Measurements from ENCODE around the gene ESYT2. TPM values are rescaled to one million over a fixed set of nuclear protein-coding genes. Genes with fewer than 3 reads are reported as not detected.
"Not testable (repeated sequence)": the region's sequence is repeated elsewhere in the genome, so short reads cannot be mapped to it uniquely, and the experiment has no call there.

Gene ESYT2
- total RNA-seq, 6 experiments from 2014 or later: 46.1 to 57.8 (median 52.5) TPM

DNA sequence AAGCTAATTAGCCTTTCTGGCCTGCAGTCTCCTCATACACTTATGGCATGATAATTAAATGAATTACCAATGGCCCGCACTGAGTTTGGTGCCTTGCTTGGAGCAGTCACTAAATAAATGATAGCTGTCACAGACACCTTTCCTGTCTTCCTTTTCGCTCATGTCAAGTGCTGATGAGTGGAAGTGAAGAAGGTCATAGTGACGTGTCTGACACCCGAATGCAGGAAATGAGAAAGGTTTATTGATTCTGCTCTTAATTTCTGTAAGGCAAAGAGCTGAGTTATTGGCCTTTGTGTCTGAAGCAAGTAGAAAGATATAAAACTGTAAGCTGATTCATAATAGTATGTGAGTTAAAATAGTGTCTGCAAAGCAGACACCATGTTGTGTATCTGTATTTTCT lies 13.2 kb upstream of the ESYT2 start:
- no peak overlapping the region for H3K4me3 Mint-ChIP-seq
- H3K27me3 Mint-ChIP-seq (ENCODE audit: insufficient read depth): peaks cover 9% of the 10 kb centered on the region; the same call in 1 of the 2 replicates
- peaks cover 11% of the 10 kb centered on the region; the same call in 1 of the 2 replicates for H3K4me1 Mint-ChIP-seq (ENCODE audit: low read depth)
- no peak for DNase-seq
- no peak overlapping the region for H3K27ac Mint-ChIP-seq
- TF ChIP-seq, protein P1, sequence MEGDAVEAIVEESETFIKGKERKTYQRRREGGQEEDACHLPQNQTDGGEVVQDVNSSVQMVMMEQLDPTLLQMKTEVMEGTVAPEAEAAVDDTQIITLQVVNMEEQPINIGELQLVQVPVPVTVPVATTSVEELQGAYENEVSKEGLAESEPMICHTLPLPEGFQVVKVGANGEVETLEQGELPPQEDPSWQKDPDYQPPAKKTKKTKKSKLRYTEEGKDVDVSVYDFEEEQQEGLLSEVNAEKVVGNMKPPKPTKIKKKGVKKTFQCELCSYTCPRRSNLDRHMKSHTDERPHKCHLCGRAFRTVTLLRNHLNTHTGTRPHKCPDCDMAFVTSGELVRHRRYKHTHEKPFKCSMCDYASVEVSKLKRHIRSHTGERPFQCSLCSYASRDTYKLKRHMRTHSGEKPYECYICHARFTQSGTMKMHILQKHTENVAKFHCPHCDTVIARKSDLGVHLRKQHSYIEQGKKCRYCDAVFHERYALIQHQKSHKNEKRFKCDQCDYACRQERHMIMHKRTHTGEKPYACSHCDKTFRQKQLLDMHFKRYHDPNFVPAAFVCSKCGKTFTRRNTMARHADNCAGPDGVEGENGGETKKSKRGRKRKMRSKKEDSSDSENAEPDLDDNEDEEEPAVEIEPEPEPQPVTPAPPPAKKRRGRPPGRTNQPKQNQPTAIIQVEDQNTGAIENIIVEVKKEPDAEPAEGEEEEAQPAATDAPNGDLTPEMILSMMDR (IDR thresholded peaks at IDR 0.05): no peak
- H3K9me3 Mint-ChIP-seq: no peaks in the 10 kb centered on the region; the same call in 1 of the 2 replicates
- peaks cover 4% of the 10 kb centered on the region; the same call in 1 of the 2 replicates for H3K36me3 Mint-ChIP-seq (ENCODE audit: low read depth)

DNA sequence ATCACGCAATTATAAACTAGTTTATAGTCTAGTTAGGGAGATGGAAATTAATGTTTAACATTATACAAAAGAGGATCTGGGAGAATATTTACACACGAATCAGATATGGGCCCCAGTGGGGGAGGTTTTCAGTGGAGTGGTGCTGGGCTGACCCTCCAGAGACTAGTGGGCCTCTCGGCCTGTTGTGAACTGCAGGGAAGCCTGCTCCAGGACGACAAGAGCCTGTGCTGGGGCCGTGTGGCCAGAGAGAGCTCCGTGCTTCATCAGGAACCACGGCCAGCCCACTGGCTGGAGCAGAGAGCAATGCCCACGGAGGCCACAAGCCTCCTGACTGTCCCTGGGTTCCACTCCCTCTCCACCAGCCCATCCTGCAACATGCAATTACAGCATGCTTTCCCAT lies 11.3 kb upstream of the ESYT2 start:
- H3K27me3 Mint-ChIP-seq (ENCODE audit: insufficient read depth): peaks cover 11% of the 10 kb centered on the region
- H3K9me3 Mint-ChIP-seq: no peaks in the 10 kb centered on the region
- no peak overlapping the region for H3K4me3 Mint-ChIP-seq
- no peak for DNase-seq
- peaks cover 4% of the 10 kb centered on the region; the same call in 1 of the 2 replicates for H3K4me1 Mint-ChIP-seq (ENCODE audit: low read depth)
- TF ChIP-seq, protein P1 (IDR thresholded peaks at IDR 0.05): no peak
- H3K27ac Mint-ChIP-seq: no peak overlapping the region
- H3K36me3 Mint-ChIP-seq (ENCODE audit: low read depth): no peaks in the 10 kb centered on the region

DNA sequence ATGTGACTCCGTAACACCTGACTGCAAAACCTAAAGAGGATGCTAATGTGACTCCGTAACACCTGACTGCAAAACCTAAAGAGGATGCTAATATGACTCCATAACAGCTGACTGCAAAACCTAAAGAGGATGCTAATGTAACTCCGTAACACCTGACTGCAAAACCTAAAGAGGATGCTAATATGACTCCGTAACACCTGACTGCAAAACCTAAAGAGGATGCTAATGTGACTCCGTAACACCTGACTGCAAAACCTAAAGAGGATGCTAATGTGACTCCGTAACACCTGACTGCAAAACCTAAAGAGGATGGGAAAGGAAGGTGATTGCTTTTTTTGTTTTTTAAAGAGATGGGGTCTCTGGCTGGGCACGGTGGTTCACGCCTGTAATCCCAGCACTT lies 9.9 kb upstream of the ESYT2 start:
- not testable (repeated sequence) for H3K9me3 Mint-ChIP-seq; H3K4me1 Mint-ChIP-seq (ENCODE audit: low read depth)

DNA sequence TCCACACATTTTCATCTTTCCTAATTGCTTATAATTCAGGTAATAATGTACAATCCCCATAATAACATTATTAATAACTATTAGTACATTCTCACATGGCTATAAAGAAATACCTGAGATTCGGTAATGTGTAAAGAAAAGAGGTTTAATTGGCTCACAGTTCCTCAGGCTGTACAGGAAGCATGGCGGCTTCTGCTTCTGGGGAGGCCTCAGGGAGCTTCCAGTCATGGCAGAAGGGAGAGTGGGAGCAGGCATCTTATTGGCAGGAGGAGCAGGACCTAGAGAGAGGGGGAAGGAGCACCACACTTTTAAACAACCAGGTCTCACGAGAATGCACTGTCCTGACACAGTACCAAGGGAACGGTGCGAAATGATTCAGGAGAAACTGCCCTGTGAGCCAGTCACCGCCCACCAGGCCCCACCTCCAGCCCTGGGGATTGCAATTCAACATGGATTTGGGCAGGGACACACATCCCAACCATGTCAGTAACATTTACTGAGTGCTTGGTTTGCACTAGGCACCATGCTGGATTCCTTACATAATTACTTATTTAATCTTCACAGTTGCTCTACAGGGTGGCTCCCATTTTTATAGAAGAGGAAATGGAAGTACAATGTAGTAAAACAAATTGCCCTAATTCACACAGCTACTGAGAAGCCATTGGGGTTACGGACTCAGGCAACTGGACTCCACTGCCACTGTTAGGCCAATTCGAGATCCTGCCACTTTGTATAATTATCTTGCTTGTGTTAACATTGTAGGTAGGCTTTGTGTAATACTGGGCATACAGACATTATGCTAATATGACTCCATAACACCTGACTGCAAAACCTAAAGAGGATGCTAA lies 8.7 kb upstream of the ESYT2 start:
- no peak overlapping the region for H3K27ac Mint-ChIP-seq
- no peak for DNase-seq
- no peaks in the 10 kb centered on the region for H3K36me3 Mint-ChIP-seq (ENCODE audit: low read depth)
- no peaks in the 10 kb centered on the region for H3K4me1 Mint-ChIP-seq (ENCODE audit: low read depth)
- H3K27me3 Mint-ChIP-seq (ENCODE audit: insufficient read depth): peaks cover 8% of the 10 kb centered on the region
- TF ChIP-seq, protein P1 (IDR thresholded peaks at IDR 0.05): no peak
- no peaks in the 10 kb centered on the region for H3K9me3 Mint-ChIP-seq
- H3K4me3 Mint-ChIP-seq: no peak overlapping the region

More for the DNA sequence above, 9.9 kb upstream of the ESYT2 start:
- not testable (repeated sequence) for H3K36me3 Mint-ChIP-seq (ENCODE audit: low read depth); DNase-seq; H3K4me3 Mint-ChIP-seq; H3K27ac Mint-ChIP-seq
- H3K27me3 Mint-ChIP-seq (ENCODE audit: insufficient read depth): peaks cover 11% of the 10 kb centered on the region

DNA sequence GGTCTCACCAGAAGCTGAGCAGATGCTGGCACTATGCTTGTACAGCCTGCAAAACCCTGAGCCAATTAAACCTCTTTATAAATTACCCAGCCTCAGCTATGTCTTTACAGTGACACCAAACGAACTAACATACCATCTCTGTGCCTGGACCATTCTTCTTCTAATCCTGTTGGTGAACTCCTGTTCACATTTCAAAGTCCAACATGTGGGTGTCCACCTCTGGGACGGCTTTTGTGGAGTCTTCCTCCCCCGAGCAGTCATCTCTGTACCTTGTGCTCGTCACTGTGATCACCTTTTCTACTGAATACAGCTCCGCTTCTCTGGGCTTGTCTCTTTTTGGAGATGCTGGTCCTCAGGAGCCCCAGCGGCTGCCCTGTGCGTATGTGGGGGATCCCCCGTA lies 7.4 kb upstream of the ESYT2 start:
- peaks cover 8% of the 10 kb centered on the region for H3K27me3 Mint-ChIP-seq (ENCODE audit: insufficient read depth)
- no peak overlapping the region for H3K4me3 Mint-ChIP-seq
- no peak for DNase-seq
- TF ChIP-seq, protein P1 (IDR thresholded peaks at IDR 0.05): no peak
- H3K27ac Mint-ChIP-seq: no peak overlapping the region
- H3K4me1 Mint-ChIP-seq (ENCODE audit: low read depth): no peaks in the 10 kb centered on the region
- no peaks in the 10 kb centered on the region for H3K9me3 Mint-ChIP-seq
- H3K36me3 Mint-ChIP-seq (ENCODE audit: low read depth): no peaks in the 10 kb centered on the region

All from HFFc6 (cell line).